ENCODE data around the gene SORCS3.

The SORCS3 gene

DNA sequence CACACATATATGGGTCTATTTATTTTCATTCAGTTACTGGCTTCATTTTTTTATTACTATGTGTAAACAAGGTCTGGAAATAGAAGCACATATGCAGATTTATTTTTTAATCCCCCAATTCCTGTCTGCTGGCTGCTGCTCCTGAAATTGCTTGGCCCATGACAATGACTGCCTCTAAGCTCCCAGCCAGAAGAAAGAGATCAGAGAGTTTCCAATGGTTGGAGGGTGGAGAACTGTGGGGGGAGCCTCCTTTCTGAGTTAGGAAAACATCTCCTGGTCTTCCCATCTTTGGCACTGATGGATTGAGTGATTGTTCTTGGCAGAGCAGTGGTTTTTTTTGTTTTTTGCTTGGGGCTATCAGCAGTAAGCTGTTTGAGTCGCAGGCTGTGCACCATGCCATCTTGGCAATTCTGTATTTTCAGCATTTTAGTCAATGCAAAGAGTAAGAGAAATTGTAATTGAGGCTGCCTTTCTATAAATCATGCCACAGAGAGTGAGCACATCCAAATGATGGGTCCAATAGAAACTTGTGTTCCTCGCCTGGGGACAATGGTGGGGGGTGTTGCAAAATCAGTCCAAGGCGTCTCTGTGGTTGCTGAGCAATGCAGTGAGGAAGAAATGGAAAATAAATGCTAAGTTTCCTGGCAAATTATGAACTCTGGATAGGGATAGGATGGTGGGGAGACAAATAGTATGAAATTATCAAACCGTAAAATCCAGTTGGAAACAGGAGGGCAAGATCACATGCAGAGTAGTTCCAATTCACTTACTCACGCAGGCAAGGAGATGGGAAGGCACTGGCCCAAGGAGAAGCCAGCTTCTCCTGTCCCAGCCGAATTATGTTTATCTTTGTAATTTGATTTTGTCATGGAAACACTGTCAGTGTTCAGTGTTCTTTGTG is 382.4 kb downstream of the SORCS3 start:
- DNase-seq (ENCODE audit: low read depth): no peak

DNA sequence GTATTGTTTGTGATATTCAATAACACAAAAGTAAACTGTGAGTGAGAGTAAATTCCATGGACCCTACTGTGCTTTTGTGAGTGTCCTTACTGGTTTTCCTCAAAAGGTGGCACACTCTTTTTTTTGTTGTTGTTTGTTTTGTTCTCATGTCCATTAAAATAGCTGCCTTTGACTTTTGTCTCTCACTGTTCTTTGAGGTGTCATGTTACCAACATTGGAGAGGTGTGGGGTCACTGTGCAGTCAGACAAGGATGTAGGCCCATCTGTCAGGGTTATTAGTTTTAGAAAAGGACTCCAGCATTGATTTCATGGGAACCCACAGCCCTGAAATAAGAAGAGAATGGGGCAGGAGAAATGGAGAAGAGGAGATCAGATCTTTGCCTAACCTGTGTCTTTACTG is 383.1 kb downstream of the SORCS3 start:
- no peak for DNase-seq (ENCODE audit: low read depth)

DNA sequence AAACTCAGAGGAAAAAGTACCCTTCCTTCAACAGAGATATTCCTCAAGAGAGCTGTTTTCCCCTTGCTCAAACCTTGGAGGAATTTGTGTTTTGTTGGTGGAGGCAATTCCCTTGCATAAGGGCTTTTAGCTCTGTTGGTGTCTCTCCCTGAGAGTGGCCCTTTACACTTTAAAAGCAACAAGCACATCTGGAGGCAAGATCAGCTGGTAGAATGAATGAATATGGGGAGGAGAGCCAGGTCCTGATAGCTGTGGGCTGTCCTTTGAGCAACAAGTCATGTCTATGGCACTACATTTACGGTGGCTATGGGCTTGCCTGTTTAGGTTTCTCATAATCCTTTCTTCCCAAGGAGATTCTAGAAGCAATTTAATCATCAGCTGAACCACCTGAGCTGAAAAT is 384.0 kb downstream of the SORCS3 start:
- DNase-seq (ENCODE audit: low read depth): no peak

DNA sequence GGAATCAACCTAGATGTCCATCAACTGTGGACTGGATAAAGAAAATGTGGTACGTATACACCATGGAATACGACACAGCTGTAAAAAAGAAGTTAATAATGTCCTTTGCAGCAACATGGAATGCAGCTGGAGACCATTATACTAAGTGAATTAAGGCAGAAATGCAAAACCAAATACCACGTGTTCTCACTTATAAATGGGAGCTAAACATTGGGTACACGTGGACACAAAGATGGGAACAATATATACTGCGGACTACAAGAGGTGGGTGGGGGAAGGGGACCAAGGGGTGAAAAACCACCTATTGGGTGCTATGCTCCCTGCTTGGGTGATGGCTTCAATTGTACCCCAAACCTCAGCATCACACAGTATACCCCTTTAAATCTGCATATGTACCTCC is 385.5 kb downstream of the SORCS3 start:
- no peak for DNase-seq (ENCODE audit: low read depth)

DNA sequence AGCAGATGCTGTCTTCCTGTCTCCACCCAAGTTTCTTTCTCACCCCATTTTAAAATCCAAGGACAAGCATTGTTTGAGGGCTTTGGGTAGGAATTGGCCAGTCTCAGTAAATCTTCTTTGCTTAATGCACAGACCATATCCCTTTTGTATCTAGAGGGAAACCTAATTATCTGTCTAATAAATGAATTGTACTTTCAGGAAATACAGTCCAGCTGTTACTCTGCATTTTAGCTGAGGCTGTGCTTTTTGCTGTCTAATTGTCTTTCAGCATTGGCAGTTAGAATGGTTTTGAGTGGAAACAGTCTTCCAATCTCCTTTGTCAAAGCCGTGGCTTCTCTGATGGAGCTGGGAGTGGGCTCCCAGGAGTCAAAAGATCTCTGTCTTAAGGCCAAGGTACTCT is 388.2 kb downstream of the SORCS3 start:
- no peak for DNase-seq (ENCODE audit: low read depth)

DNA sequence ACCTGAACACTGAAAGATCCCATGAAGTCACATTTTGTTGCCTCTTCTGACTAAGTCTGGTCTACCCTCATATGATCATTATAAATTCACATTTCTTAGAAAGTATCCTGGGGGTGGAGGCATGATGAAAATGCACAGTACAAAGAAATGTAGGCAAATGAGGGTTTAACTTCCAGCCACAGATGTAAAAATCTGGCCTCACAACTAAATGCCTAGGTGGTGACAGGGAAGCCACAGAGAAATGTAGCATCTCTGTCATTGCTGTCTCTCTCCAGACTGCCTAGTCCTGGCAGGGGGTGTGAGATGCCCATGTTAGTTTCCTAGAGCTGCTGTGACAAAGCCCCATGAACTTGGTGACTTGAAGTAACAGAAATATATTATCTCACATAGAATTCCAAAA is 395.9 kb downstream of the SORCS3 start:
- DNase-seq (ENCODE audit: low read depth): no peak

DNA sequence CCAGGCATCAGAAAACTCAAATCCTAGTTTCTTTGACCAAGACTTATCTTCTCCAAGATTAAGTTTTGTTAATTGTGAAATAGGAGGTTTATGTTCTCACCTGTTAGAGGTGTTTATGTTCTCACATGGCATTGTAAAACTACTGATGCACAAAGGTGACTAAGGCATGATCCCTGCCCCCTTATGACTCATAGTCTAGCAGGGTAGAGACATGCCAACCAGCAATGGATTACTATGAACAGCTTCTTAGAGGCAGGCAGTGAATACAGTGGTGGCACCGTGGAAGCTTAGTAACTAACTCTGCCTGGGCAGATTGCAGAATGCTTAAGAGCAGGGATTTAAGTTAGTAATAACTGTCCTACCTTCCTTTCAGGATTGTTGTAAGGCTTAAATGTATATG is 400.9 kb downstream of the SORCS3 start:
- DNase-seq (ENCODE audit: low read depth): no peak

DNA sequence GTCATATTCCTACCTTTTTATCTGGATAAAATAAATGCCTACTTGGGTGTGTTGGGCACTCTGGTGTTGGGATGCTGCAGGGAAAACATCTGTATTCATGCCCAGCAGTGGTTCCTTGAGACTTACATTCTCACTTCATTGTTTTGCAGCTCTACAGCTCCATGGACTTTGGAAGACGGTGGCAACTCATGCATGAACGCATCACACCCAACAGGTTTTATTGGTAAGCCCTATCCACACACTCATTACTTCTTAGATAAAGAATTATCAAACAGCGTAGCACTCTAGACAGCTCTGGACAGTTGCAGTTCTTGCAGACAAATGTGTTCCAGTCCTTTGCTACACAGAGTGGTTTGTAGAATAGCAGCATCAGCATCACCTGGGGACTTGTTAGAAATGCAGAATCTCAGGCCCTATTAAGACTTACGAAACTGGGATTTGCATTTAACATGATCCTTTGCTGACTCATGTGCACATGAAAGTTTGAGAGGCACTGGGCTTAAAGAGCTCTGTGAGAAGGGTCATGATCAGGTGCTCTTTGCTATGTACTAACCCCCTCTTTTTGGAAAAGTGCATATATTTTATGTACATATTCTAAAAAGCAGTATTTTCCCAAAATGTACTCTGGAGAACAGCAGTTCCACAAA is 401.9 kb downstream of the SORCS3 start:
- DNase-seq (ENCODE audit: low read depth): no peak

DNA sequence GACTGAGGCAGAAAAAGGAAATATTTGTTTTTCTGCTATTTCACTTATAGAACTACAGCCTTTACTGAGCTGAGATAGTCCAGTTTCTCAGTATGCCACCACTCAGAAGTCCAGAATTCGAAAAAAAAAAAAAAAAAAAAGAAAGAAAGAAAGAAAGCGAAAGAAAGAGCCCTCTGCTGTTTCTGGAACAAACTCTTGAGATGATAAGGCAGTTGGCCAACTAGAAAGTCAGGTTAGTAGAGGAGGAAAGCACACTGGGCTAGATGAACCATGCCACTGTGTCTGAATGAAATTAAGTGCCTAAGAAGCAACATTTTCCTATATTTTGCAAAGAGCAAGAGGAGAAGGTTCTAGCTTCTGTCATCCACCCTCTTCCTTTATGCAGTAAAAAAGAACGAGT is 403.8 kb downstream of the SORCS3 start:
- DNase-seq (ENCODE audit: low read depth): no peak

DNA sequence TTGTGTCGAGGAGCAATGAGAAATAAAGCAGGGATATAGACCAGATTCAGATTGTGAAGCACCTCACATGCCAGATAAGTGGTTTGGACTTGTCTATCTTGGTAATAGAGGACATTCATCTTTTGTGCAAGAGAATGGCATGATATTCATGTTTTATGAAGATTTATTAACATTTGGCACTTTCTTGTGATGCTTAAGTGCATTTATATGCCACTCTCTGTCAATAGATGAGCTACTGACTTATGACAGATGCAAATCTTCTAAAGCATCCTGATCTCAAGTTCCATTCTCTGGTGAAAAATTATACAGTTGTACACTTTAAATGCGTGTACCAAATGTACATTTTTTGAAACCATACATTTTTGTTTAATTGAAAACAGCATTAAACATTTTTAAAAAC is 415.3 kb downstream of the SORCS3 start:
- DNase-seq (ENCODE audit: low read depth): no peak

DNA sequence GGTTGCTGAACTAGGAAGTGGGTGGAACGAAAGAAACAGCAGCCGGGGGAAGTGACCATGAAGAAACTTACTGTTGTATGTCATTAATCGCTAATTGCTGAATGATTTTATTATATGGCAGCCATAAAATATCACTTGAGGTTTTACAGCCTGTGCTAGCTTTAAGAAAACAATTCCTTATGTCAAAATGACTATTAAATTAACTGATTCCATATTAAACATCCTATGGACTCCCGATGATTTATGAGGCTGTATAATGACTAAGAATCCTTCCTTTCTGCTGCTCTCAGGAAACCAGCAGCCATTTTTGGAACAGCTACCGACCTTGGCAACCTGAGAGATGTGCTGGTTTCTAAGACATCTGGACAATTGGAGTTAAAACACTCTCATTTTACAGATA is 421.9 kb downstream of the SORCS3 start:
- no peak for DNase-seq (ENCODE audit: low read depth)

DNA sequence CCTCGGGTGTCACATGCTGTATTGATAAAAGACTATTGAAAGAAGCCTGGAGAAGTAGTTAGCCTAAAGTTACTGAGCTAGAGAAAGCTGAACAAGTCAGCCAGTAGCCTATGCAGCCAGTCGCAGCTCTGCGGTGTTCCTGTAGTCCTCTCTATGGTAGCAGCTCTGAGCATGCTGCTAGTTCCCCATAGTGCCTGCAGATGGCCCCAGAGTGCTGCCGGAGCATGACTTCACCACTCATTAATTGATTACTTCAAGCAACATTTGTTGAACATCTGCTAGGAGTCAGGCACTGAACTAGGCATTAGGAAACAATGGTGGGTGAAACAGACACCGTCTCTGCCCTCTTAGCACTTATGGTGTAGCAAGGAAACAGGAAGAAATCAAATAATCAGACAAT is 422.7 kb downstream of the SORCS3 start:
- DNase-seq (ENCODE audit: low read depth): no peak

DNA sequence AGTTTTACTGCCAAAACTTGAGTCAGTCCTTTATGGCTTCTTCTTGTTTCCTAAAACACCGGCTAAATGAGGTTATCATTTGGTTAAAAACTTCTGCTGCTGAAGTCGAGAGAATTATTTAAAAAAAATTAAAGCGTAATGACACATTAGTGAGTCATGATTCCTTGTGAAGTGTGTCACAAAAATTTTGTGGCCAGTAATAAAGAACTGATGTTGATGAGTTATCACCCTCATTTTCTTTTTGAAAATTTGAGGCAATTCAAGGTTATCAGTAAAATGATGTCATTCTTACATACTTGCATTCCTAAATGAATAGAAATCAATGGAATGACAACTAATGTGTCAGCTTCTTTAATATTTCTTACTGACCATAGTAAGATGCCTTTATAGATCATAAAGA is 427.4 kb downstream of the SORCS3 start:
- DNase-seq (ENCODE audit: low read depth): no peak

DNA sequence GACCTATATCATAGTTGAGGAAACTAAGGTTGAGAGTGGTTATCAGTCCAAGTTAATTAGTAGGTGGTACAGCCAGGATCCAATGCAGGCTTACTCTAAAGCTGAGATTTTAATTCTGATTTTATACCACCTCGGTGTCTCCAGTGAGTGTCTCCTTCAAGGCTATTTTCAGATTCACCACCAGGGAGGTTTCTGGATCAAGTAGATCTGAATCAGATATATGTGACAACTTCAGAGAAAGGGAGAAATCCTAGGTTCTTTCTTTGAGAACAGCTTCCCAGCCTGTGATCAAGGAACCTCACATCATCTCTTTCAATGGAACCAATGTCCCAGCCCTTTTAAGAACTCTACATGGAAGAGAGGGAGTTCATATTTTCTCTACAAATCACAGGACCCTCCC is 429.2 kb downstream of the SORCS3 start:
- no peak for DNase-seq (ENCODE audit: low read depth)

DNA sequence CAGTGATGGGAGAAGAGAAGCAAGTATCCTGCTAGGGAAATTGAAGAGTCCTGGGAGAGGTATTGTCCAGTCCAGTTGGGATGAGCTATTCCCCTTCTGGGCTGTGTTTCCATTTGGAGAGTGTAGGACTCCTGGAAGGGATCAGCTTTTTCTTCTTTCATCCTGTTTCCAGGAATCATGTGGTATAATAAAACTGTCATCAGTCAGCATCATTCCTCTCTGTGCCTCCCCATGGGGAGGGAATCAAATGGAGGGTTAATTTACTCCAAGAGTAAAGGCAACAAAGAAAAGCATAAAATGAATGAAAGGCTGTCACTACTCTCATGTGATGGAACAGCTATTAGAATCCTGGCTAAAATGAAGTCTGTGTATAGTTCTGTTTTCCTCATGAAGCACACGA is 429.9 kb downstream of the SORCS3 start:
- no peak for DNase-seq (ENCODE audit: low read depth)

DNA sequence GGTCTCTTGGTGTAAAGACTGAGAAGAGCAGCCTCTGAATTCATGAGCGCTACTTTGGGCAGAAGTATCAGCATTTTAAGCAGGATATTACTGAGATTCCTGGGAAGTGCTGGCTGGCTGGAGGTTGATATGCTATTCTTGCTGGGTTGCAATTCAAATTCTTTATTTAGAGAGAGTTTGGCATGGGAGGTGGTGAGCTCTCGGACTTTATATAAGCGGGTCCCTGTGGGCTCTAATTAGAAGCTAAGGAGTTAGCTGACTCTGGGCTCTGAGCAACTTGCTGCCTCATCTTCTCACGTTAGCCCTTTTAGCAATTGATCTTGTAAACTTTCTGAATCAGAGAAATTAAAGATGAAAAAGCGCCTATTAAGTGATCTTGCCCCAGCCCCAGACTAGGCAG is 430.9 kb downstream of the SORCS3 start:
- no peak for DNase-seq (ENCODE audit: low read depth)

DNA sequence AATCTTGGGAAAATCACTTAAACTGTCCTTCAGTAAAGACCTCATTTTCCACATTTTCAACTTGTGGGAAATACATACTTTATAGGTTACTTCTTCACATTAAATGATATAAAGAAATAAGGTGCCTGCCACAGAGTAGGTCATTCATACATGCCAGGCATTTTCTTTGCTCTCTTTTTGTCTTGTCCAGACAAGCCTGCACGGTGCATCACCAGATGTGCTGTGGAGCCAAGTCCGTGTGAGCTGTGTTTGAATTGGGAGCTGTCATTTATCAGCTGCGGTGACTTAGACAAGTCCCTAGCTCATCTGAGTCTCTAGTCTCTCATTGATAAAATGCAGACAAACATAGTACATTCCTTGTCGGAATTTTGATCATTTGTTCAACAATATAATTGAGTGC is 432.9 kb downstream of the SORCS3 start:
- no peak for DNase-seq (ENCODE audit: low read depth)

DNA sequence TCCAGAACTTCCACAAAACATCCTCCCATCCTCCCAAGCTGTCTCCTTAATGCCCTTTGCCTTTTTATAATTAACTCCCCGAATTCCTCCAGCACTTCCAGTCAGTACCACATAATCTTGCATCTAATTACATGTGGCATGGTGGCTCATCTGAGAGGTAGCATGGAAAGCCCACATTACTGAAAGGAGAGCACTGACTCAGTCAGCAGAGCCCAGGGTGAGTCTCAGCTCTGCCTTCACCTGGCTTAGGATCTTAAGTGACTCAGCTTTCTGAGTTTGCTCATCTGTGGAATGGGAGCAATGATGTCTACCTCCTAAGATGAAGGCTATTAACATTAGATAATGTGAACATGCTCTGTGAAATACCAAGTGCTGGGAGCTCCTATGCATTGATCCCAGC is 433.9 kb downstream of the SORCS3 start:
- DNase-seq (ENCODE audit: low read depth): no peak

DNA sequence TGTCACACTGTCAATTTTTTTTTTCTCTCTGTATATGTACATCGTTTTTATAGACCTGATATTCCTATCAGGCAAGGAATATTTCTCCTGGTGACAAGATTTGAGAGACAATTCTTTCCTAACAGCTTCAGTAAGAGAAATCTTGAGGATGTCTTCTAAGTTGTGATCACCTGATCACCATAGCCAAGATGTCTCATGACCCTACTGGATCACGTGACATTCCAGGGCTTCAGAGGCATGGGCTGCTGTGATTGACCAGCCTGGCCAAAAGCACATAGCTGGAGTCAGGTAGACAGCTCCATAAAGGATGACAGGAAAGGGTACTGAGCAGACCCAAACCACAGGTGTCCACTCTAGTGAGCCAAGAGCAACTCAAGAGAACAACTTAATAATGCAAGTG is 444.9 kb downstream of the SORCS3 start:
- no peak for DNase-seq (ENCODE audit: low read depth)

DNA sequence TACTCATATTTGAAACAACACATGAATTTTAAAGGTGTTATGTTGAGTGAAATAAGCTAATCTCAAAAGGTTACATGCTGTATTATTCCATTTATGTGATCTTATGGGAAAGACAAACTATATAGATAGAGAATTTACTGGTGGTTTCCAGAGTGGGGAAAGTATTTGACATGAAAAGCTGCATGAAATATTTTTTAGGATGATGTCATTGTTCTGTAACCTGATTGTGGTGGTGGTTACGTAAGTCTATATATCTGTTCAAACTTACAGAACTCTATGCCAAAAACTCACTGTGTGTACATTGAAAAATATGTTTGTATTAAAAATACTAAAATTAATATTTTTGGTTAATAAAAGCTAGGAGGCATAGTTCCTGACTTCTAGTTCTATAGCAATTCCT is 453.0 kb downstream of the SORCS3 start:
- no peak for DNase-seq (ENCODE audit: low read depth)

DNA sequence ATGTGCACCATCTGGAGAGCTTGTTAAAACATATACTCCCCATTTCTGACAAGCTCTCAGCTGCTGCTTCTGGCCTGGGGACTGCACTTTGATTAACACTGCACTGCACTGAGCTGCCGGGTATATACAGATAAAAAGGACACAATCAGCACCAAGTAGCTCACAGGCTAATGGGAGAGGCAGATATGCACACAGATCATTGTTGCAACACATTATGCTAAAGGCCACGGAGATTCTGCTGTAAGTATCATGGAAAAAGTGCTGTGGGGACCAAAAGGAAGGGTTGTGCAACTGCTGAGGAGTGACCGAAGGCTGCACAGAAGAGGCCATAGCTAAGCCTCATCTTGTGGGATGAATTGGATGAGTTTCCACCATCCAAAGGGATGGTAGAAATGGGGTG is 455.2 kb downstream of the SORCS3 start:
- DNase-seq (ENCODE audit: low read depth): no peak

DNA sequence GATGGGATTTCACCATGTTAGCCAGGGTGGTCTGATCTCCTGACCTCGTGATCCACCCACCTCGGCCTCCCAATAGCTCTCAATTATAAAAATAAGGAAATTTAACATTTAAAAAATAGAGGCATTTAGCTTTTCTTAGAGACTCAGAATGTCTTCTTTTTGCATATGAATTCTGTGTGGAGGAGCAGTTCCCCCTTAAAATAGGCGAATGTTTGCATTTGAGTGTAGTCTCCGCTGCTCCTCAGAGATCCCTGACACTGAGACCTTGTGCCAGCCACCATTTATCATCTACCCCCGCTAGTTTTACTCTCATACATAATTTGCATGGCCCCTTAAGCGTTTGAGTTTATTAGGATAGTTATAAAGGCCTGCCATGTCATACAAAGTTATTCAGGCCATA is 461.9 kb downstream of the SORCS3 start:
- DNase-seq (ENCODE audit: low read depth): no peak

DNA sequence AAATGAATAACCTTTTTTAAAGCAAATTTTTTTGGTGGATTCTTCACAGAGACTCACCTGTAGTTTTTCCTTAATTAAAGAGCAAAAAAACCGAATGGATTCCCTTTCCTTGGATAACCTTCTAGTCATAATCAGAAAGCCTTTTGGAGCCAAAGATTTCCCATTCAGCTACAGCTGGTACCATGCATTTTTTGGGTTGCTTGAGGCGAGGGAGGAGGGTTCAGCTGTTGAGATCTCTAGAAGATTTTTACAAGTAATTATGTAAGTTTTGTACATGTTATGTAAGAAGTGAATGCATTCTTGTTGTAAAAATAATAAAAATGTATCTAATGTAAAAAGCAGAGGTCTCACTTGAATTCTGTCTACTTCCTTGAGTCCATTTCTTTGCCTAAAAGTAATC is 463.2 kb downstream of the SORCS3 start:
- DNase-seq (ENCODE audit: low read depth): no peak

DNA sequence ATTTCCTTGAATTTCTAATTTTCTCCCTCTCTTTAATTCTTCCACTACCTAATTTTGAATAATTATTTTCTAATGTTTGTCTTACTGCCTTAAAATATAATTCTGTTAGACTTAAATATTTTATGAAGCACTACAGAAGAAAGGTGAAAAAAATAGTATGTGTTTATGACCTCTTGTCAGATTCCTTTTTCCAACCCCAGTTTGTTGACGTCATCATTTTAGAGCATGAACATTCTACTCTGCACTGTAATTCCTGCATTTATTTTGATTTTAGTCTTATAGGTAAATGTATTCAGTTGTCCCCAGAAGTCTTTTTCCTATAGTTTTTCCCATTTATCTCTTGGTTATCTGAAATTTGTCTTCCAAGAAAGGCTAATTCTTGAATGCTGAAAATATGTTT is 468.1 kb downstream of the SORCS3 start:
- no peak for DNase-seq (ENCODE audit: low read depth)

All from stimulated activated CD8-positive, alpha-beta memory T cell treated with anti-CD3 and anti-CD28 coated beads, Interleukin-15, amount 100 ng/mL, for 1 hour (primary cell).